Measurements from ENCODE around the gene CLK4. TPM values are rescaled to one million over a fixed set of nuclear protein-coding genes. Genes with fewer than 3 reads are reported as not detected.

Gene CLK4
- total RNA-seq, 1 donor from 2014 or later = 31.9 TPM

DNA sequence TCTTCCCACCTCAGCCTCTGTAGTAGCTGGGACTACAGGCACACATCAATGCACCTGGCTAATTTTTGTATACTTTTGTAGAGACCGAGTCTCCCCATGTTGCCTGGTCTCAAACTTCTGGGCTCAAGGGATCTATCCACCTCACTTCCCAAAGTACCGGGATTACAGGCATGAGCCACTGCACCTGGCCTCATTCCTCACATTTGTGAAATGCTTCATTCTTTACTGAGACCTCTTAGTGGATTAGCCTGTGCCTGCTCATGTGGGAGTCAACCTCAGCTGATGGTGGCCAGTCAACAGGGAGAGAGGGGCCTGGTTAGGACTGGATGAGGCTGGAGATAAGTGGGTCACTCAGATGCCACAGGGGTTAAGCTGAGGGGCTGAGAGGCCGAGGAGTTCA lies 37.3 kb upstream of the CLK4 start:
- H3K4me1 ChIP-seq = no peaks in the 10 kb centered on the region
- intact Hi-C loops (cut with DNase I) = no loop called here

DNA sequence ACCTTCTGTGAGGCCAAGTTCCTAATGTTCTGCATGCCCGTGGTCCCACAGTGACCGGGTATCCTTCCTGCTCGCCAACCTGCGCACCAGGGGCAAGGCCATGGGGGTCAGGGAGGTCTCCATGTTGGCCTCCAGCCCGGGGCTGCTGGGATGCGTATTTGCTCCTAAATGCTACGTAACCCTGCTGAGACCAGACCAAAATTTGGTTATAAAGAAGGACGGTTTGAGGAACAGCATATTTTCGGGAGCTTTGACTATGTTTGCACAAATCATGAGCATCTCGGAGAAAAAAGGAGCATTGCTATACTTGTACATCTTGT lies 35.7 kb upstream of the CLK4 start:
- no peak overlapping the region for H3K27ac ChIP-seq
- no peaks in the 10 kb centered on the region for H3K36me3 ChIP-seq
- TF ChIP-seq POLR2AphosphoS5 (IDR thresholded peaks at IDR 0.05; ENCODE audit: insufficient read depth in 1 of 2, low read depth in 1 of 2) (no peak), POLR2A (IDR thresholded peaks at IDR 0.05) (no peak)
- TF ChIP-seq, protein P1, sequence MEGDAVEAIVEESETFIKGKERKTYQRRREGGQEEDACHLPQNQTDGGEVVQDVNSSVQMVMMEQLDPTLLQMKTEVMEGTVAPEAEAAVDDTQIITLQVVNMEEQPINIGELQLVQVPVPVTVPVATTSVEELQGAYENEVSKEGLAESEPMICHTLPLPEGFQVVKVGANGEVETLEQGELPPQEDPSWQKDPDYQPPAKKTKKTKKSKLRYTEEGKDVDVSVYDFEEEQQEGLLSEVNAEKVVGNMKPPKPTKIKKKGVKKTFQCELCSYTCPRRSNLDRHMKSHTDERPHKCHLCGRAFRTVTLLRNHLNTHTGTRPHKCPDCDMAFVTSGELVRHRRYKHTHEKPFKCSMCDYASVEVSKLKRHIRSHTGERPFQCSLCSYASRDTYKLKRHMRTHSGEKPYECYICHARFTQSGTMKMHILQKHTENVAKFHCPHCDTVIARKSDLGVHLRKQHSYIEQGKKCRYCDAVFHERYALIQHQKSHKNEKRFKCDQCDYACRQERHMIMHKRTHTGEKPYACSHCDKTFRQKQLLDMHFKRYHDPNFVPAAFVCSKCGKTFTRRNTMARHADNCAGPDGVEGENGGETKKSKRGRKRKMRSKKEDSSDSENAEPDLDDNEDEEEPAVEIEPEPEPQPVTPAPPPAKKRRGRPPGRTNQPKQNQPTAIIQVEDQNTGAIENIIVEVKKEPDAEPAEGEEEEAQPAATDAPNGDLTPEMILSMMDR (IDR thresholded peaks at IDR 0.05) = no peak
- no peaks in the 10 kb centered on the region for H3K9me3 ChIP-seq
- intact Hi-C loops (cut with DNase I) = no loop called here
- no peaks in the 10 kb centered on the region for H3K27me3 ChIP-seq
- no peak overlapping the region for H3K4me3 ChIP-seq
- no peaks in the 10 kb centered on the region for H3K4me1 ChIP-seq
- no peak for DNase-seq (ENCODE audit: extremely low spot score in 2 of 2)

More for the DNA sequence above, 37.3 kb upstream of the CLK4 start:
- Histone ChIP-seq H3K27me3 (no peaks in the 10 kb centered on the region), H3K9me3 (no peaks in the 10 kb centered on the region), H3K4me3 (no peak overlapping the region), H3K27ac (no peak overlapping the region), H3K36me3 (no peaks in the 10 kb centered on the region)
- TF ChIP-seq POLR2A (IDR thresholded peaks at IDR 0.05) (no peak), POLR2AphosphoS5 (IDR thresholded peaks at IDR 0.05; ENCODE audit: insufficient read depth in 1 of 2, low read depth in 1 of 2) (no peak)
- TF ChIP-seq, protein P1 (IDR thresholded peaks at IDR 0.05) = no peak
- DNase-seq (ENCODE audit: extremely low spot score in 2 of 2) = no peak

DNA sequence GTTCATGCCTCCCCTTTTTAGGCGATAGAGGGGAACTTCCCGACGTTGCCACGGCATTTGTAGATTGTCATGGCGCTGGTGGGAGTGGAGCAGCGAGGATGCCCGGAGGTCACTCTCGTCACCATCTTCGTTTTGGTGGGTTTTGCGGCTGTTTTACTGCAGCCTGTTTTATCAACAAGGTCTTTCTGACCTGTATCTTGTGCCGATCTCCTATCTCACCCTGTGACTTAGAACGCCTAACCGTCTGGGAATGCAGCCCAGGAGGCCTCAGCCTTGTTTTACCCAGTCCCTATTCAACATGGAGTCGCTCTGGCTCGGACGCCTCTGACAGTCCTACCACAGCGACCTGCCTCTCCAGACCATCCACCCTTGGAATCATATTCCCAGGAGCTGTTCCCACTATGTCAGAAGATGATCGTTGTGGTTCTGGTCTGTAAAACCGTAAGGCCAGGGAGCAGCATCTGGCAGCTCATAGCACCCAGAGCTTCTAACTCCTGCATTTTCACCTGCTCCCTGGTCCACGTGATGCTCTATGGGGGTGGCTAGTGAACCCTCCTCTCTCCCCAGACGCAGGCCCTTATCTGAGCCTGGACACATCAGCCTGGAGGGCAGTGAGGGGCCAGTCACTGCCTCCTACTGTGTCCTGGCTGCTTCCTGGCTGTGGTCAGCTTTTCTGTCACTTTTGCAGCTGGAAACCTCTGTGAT lies 35.1 kb upstream of the CLK4 start:
- intact Hi-C loops (cut with DNase I) = no loop called here
- no peak overlapping the region for H3K4me3 ChIP-seq
- no peaks in the 10 kb centered on the region for H3K36me3 ChIP-seq
- H3K27me3 ChIP-seq = no peaks in the 10 kb centered on the region
- TF ChIP-seq, protein P1 (IDR thresholded peaks at IDR 0.05) = no peak
- TF ChIP-seq POLR2AphosphoS5 (IDR thresholded peaks at IDR 0.05; ENCODE audit: insufficient read depth in 1 of 2, low read depth in 1 of 2) (no peak), POLR2A (IDR thresholded peaks at IDR 0.05) (no peak)
- H3K4me1 ChIP-seq = no peaks in the 10 kb centered on the region
- no peak for DNase-seq (ENCODE audit: extremely low spot score in 2 of 2)
- H3K9me3 ChIP-seq = no peaks in the 10 kb centered on the region
- no peak overlapping the region for H3K27ac ChIP-seq

DNA sequence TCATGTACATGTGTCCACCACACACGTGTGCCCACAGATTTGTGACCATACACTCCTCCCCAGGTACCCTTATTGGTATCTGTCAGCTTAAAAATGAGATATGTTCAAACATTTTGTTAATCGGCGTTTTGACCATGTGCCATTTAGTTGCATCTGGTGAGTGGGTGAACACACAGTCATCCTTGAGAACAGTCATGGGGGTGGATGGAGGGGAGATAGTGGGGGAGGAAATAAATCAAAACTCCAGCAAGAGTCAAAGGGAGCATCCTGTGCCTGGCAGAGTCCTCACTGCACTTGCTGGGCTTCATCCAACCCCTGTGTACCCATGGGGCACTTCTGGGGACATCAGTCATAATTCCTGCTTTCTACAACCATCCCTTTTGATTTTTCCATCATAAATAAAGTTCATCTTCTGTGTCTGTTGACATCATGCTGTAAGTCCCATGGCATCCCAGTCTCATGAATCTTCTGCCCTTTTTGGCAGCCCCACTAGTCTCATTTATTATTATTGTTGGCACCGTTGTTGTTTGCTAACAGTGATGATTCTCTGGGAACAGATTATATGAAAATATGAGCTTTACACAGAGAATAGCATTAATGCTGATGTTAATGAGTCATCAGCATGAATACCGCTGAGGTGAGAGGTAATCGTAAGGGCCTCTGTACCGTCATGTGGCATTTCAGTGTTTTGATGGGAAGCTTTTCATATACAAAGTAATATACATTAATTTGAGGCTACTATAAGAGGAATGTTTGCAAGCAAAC lies 24.4 kb upstream of the CLK4 start:
- no peak overlapping the region for H3K4me3 ChIP-seq
- DNase-seq (ENCODE audit: extremely low spot score in 2 of 2) = no peak
- H3K27me3 ChIP-seq = no peaks in the 10 kb centered on the region
- no peaks in the 10 kb centered on the region for H3K4me1 ChIP-seq
- no peaks in the 10 kb centered on the region for H3K9me3 ChIP-seq
- H3K27ac ChIP-seq = no peak overlapping the region
- no peak for TF ChIP-seq POLR2AphosphoS5 (IDR thresholded peaks at IDR 0.05; ENCODE audit: insufficient read depth in 1 of 2, low read depth in 1 of 2)
- no peak for TF ChIP-seq POLR2A (IDR thresholded peaks at IDR 0.05)
- TF ChIP-seq, protein P1 (IDR thresholded peaks at IDR 0.05) = no peak
- intact Hi-C loops (cut with DNase I) = no loop called here
- H3K36me3 ChIP-seq = no peaks in the 10 kb centered on the region

DNA sequence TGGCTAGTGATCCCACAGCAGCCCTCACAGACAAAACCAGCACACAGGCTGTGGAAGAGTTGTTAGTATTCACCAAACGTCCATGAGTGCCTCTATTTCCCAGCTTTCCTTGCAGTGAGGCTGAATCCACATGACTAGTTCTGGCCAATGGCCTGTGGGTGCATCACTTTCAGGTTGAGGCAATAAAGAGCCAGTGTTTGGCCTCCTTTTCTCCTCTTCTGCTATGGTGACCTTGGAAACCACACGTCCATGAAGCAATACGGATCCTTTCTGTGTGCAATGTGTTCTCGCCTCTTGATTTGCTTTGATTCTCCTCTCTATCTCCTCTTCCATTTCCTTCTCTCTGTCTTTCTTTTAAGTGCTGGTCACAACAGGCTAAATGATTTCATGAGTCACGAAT lies 23.4 kb upstream of the CLK4 start:
- Histone ChIP-seq H3K27me3 (no peaks in the 10 kb centered on the region), H3K4me3 (no peak overlapping the region), H3K4me1 (no peaks in the 10 kb centered on the region), H3K36me3 (no peaks in the 10 kb centered on the region), H3K27ac (no peak overlapping the region), H3K9me3 (no peaks in the 10 kb centered on the region)
- TF ChIP-seq POLR2A (IDR thresholded peaks at IDR 0.05) (no peak), POLR2AphosphoS5 (IDR thresholded peaks at IDR 0.05; ENCODE audit: insufficient read depth in 1 of 2, low read depth in 1 of 2) (no peak)
- TF ChIP-seq, protein P1 (IDR thresholded peaks at IDR 0.05) = no peak
- no peak for DNase-seq (ENCODE audit: extremely low spot score in 2 of 2)
- intact Hi-C loops (cut with DNase I) = no loop called here

Data from vagina (tissue), 2 donors.